Neural progenitor cell (in vitro differentiated cells): ENCODE results near the gene RTN4.

Experiments
- EZH2 ChIP-seq: fragments of 200-600 bp; sonication (generic); IDR thresholded peaks from 2 replicates; pipeline ENCODE4 v1.6.1; 2017; ENCODE audit warnings: antibody characterized with exemption, mild to moderate bottlenecking, moderate library complexity
- TF ChIP-seq, protein P1 (sequence below): fragments of 200-600 bp; sonication (generic); IDR thresholded peaks from 2 replicates; pipeline ENCODE4 v1.5.1; 2017; ENCODE audit warnings: antibody characterized with exemption, mild to moderate bottlenecking

DNA sequence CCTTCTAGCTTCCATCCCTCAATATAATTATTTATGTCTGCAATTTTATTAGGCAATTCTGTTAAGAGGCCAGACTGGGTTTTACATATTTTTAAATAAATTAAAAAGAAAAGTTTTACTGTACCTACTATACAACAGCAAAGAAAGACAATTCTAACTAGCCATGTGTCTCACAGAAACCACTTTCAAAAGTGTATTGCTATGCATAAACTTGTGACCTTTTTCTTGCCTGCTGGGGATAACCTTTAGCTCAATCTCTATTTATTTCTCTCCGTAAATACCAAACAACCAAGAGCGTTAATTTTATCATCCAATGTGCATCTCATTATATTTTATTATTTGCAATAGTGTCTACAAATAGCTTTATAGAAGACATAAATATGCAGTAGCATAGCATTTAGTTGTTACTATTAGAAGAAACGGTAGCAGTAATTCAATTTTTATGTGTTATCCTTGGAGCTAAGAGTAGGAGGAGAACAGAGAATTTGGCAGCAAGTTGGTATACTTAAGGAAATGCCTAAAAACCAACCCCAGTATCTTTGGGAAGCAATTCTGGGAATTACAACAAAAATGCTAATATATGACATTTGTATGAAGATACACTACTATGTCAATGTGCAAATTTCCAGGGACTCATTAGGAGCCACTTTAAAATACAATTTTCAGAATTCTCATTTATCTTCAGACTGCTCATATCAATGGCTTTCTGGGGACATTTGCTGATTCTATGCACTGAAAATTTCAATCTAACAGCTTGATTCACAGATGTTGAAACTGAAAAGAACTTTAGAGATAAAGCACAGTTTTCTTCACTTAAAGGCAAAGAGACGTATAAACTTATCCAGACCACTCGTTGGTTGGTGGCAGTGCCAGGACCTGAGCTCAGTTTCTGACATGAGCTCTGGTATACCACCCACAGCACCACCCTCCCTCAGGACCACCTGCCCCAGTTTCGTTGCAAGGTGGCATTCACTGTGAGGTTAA lies 23.0 kb upstream of the RTN4 start:
- TF ChIP-seq, protein P1, sequence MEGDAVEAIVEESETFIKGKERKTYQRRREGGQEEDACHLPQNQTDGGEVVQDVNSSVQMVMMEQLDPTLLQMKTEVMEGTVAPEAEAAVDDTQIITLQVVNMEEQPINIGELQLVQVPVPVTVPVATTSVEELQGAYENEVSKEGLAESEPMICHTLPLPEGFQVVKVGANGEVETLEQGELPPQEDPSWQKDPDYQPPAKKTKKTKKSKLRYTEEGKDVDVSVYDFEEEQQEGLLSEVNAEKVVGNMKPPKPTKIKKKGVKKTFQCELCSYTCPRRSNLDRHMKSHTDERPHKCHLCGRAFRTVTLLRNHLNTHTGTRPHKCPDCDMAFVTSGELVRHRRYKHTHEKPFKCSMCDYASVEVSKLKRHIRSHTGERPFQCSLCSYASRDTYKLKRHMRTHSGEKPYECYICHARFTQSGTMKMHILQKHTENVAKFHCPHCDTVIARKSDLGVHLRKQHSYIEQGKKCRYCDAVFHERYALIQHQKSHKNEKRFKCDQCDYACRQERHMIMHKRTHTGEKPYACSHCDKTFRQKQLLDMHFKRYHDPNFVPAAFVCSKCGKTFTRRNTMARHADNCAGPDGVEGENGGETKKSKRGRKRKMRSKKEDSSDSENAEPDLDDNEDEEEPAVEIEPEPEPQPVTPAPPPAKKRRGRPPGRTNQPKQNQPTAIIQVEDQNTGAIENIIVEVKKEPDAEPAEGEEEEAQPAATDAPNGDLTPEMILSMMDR, result no peak
- TF ChIP-seq EZH2, result no peak
